ENCODE measurements around the gene NVL. TPM values are rescaled to one million over a fixed set of nuclear protein-coding genes. Genes with fewer than 3 reads are reported as not detected.

Gene NVL
- total RNA-seq, 1 experiment from 2014 or later: 81.5 TPM

DNA sequence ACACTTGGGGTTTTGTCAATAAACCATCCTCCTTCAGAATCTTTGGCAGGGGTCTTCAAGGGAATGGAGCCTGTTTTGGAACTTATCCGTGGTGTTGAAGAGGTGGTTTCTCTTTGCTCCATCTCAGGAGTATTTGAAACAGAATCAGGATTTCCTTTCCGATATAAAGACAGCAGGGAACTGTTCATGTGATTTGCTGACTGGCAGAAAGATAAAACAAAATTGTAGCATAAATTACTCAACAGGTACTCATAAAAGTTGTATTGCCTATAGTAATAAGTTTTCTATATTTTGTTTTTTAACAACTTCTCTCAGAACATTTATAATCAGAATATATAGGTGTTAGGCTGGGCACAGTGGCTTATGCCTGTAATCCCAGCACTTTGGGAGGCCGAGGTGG, 21.9 kb downstream of the NVL start:
- Mint-ChIP-seq H3K9me3 (ENCODE audit: unreplicated experiment) (no peaks in the 10 kb centered on the region), H3K4me3 (ENCODE audit: unreplicated experiment) (no peak overlapping the region), H3K27ac (ENCODE audit: low read depth, unreplicated experiment) (peak overlapping the region; percentile 17), H3K27me3 (ENCODE audit: insufficient read depth, unreplicated experiment) (no peaks in the 10 kb centered on the region), H3K4me1 (ENCODE audit: insufficient read depth, unreplicated experiment) (no peaks in the 10 kb centered on the region), H3K36me3 (ENCODE audit: insufficient read depth, unreplicated experiment) (peaks cover 93% of the 10 kb centered on the region)
- TF ChIP-seq, protein P1, sequence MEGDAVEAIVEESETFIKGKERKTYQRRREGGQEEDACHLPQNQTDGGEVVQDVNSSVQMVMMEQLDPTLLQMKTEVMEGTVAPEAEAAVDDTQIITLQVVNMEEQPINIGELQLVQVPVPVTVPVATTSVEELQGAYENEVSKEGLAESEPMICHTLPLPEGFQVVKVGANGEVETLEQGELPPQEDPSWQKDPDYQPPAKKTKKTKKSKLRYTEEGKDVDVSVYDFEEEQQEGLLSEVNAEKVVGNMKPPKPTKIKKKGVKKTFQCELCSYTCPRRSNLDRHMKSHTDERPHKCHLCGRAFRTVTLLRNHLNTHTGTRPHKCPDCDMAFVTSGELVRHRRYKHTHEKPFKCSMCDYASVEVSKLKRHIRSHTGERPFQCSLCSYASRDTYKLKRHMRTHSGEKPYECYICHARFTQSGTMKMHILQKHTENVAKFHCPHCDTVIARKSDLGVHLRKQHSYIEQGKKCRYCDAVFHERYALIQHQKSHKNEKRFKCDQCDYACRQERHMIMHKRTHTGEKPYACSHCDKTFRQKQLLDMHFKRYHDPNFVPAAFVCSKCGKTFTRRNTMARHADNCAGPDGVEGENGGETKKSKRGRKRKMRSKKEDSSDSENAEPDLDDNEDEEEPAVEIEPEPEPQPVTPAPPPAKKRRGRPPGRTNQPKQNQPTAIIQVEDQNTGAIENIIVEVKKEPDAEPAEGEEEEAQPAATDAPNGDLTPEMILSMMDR (IDR thresholded peaks at IDR 0.05; ENCODE audit: unreplicated experiment): no peak
- ChIA-PET POLR2A (interaction anchor here (1.1 kb wide), 1 partner anchor 22 kb away, joined by 4 read pairs; the partner anchor contains the start of gene NVL), CTCF (interaction anchor here (0.7 kb wide), 2 partner anchors 22 to 191 kb away, joined by 3 to 5 read pairs; no protein-coding TSS in a partner anchor)
- BruUV-seq (replicated peaks): no TSS peak
- no peak for DNase-seq (ENCODE audit: unreplicated experiment)
- intact Hi-C loops (cut with micrococcal nuclease): loop anchor here (10.0 kb wide), 1 partner anchor 123 kb away; the partner anchor contains the start of gene DEGS1

GRCh38 chr1:224304767-224305166, 25.2 kb downstream of the NVL start:
- Mint-ChIP-seq H3K4me3 (ENCODE audit: unreplicated experiment) (no peak overlapping the region), H3K27ac (ENCODE audit: low read depth, unreplicated experiment) (no peak overlapping the region), H3K36me3 (ENCODE audit: insufficient read depth, unreplicated experiment) (peaks cover 97% of the 10 kb centered on the region), H3K27me3 (ENCODE audit: insufficient read depth, unreplicated experiment) (no peaks in the 10 kb centered on the region), H3K9me3 (ENCODE audit: unreplicated experiment) (no peaks in the 10 kb centered on the region), H3K4me1 (ENCODE audit: insufficient read depth, unreplicated experiment) (peaks cover 6% of the 10 kb centered on the region)
- CTCF ChIA-PET: interaction anchor here (0.6 to 2.6 kb wide), 12 partner anchors 9 to 1779 kb away, joined by 3 to 9 read pairs (median 3); no protein-coding TSS in a partner anchor
- POLR2A ChIA-PET: interaction anchor here (0.6 to 3.1 kb wide), 6 partner anchors 10 to 428 kb away, joined by 3 to 10 read pairs (median 3); partner anchors contain the start of gene NVL
- no peak for DNase-seq (ENCODE audit: unreplicated experiment)
- intact Hi-C loops (cut with micrococcal nuclease): loop anchor here (10.0 kb wide), 1 partner anchor 120 kb away; the partner anchor contains the start of gene DEGS1
- TF ChIP-seq, protein P1 (IDR thresholded peaks at IDR 0.05; ENCODE audit: unreplicated experiment): no peak
- BruUV-seq (replicated peaks): no TSS peak

- H3K9me3 Mint-ChIP-seq (ENCODE audit: unreplicated experiment): no peaks in the 10 kb centered on the region
- no peak overlapping the region for H3K27ac Mint-ChIP-seq (ENCODE audit: low read depth, unreplicated experiment)
- H3K4me1 Mint-ChIP-seq (ENCODE audit: insufficient read depth, unreplicated experiment): peaks cover 6% of the 10 kb centered on the region
- POLR2A ChIA-PET: interaction anchor here (0.6 to 1.4 kb wide), 8 partner anchors 8 to 177 kb away, joined by 3 to 10 read pairs (median 4); partner anchors contain the start of genes DEGS1 and NVL
- DNase-seq (ENCODE audit: unreplicated experiment): peak; percentile 24
- no peak overlapping the region for H3K4me3 Mint-ChIP-seq (ENCODE audit: unreplicated experiment)
- H3K27me3 Mint-ChIP-seq (ENCODE audit: insufficient read depth, unreplicated experiment): no peaks in the 10 kb centered on the region
- intact Hi-C loops (cut with micrococcal nuclease): loop anchor here (10.0 kb wide), 1 partner anchor 118 kb away; the partner anchor contains the start of gene DEGS1
- H3K36me3 Mint-ChIP-seq (ENCODE audit: insufficient read depth, unreplicated experiment): peaks cover 97% of the 10 kb centered on the region
- TF ChIP-seq, protein P1 (IDR thresholded peaks at IDR 0.05; ENCODE audit: unreplicated experiment): no peak
- BruUV-seq (replicated peaks): no TSS peak
- CTCF ChIA-PET: interaction anchor here (0.6 to 1.1 kb wide), 8 partner anchors 12 to 186 kb away, joined by 3 read pairs; no protein-coding TSS in a partner anchor
Observed at GRCh38 chr1:224302947-224303346, 27.0 kb downstream of the NVL start.

DNA sequence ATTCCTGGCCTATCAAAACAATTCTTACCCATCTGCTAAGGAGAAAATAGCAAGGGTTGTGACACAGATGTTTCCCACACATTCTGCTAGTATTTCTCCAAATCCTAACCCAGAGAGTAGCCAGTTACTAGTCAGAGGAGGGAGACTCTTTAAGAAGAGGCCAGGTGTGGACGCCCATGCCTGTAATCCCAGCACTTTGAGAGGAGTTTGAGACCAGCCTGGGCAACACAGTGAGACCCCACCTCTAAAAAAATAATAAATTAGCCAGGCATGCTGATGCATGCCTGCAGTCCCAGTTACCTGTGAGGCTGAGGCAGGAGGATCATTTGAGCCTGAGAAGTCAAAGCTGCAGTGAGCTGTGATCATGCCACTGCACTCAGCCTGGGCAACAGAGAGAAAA, 28.6 kb downstream of the NVL start:
- TF ChIP-seq, protein P1 (IDR thresholded peaks at IDR 0.05; ENCODE audit: unreplicated experiment): no peak
- intact Hi-C loops (cut with micrococcal nuclease): loop anchor here (10.0 kb wide), 1 partner anchor 117 kb away; the partner anchor contains the start of gene DEGS1
- BruUV-seq (replicated peaks): no TSS peak
- Mint-ChIP-seq H3K27me3 (ENCODE audit: insufficient read depth, unreplicated experiment) (no peaks in the 10 kb centered on the region), H3K9me3 (ENCODE audit: unreplicated experiment) (no peaks in the 10 kb centered on the region), H3K36me3 (ENCODE audit: insufficient read depth, unreplicated experiment) (peaks cover 97% of the 10 kb centered on the region), H3K27ac (ENCODE audit: low read depth, unreplicated experiment) (no peak overlapping the region), H3K4me1 (ENCODE audit: insufficient read depth, unreplicated experiment) (peaks cover 6% of the 10 kb centered on the region), H3K4me3 (ENCODE audit: unreplicated experiment) (no peak overlapping the region)
- POLR2A ChIA-PET: interaction anchor here (2.2 kb wide), 1 partner anchor 119 kb away, joined by 7 read pairs; no protein-coding TSS in a partner anchor
- CTCF ChIA-PET: interaction anchor here (1.0 to 1.5 kb wide), 2 partner anchors 13 to 185 kb away, joined by 4 read pairs; no protein-coding TSS in a partner anchor
- DNase-seq (ENCODE audit: unreplicated experiment): no peak
